ENCODE measurements around the gene ADAMTSL2. TPM values are rescaled to one million over a fixed set of nuclear protein-coding genes. Genes with fewer than 3 reads are reported as not detected.

ADAMTSL2 gene
- total RNA-seq, 1 experiment from 2014 or later, result 0.87 TPM

DNA sequence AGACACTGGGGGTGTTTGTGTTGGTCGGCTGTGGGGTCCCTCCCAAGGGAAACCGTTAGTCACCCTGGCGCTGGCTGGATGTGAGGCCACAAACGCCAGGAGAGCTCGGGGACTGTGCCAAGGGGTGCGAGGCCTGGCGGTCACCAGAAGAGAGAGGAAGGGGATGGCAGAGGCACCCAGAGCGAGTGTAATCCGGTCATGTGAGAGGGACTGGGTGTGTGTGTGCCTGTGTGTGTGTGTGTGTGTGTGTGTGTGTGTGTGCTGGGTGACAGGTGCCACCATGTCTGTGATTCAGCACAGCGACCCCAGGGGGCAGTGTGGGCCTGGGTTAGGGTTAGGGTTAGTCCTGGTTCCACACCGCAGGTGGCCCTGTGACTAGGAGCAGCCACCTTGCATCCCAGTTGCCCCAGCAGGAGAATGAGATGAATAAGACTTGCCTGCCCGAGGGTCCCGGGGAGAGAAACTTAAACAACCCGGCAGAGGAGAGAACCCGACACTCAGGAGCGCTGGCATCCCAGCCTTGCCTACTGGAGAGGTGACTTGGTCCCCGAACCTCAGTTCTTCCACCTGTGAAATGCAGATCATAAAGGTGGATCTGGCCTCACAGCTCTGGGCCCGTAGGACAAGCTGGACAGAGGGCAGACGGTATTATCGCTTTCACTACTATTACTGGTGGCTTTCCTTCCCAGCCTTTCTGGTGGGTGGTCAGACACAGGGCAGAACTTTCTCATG is 1.4 kb upstream of the ADAMTSL2 start:
- CTCF ChIA-PET, result interaction anchor here (0.7 to 2.6 kb wide), 11 partner anchors 12 to 210 kb away, joined by 3 to 11 read pairs (median 3); no protein-coding TSS in a partner anchor
- TF ChIP-seq PRDM15 (CRISPR knock-in tag; IDR thresholded peaks at IDR 0.05) (no peak), ZSCAN18 (CRISPR knock-in tag; IDR thresholded peaks at IDR 0.05) (no peak), USF1 (CRISPR knock-in tag; IDR thresholded peaks at IDR 0.05) (peak; percentile 20; the same call in 1 of the 2 replicates), ZBTB21 (CRISPR knock-in tag; IDR thresholded peaks at IDR 0.05; ENCODE audit: borderline replicate concordance) (peak; percentile 35; the same call in 1 of the 2 replicates), TP53 (CRISPR knock-in tag; IDR thresholded peaks at IDR 0.05) (no peak), EMX1 (CRISPR knock-in tag; IDR thresholded peaks at IDR 0.05) (no peak), ZNF423 (CRISPR knock-in tag; IDR thresholded peaks at IDR 0.05) (peak; percentile 44; the same call in 1 of the 2 replicates)
- TF ChIP-seq, protein P1, sequence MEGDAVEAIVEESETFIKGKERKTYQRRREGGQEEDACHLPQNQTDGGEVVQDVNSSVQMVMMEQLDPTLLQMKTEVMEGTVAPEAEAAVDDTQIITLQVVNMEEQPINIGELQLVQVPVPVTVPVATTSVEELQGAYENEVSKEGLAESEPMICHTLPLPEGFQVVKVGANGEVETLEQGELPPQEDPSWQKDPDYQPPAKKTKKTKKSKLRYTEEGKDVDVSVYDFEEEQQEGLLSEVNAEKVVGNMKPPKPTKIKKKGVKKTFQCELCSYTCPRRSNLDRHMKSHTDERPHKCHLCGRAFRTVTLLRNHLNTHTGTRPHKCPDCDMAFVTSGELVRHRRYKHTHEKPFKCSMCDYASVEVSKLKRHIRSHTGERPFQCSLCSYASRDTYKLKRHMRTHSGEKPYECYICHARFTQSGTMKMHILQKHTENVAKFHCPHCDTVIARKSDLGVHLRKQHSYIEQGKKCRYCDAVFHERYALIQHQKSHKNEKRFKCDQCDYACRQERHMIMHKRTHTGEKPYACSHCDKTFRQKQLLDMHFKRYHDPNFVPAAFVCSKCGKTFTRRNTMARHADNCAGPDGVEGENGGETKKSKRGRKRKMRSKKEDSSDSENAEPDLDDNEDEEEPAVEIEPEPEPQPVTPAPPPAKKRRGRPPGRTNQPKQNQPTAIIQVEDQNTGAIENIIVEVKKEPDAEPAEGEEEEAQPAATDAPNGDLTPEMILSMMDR (IDR thresholded peaks at IDR 0.05), result peak; percentile 57
- TF ChIP-seq, protein P2, sequence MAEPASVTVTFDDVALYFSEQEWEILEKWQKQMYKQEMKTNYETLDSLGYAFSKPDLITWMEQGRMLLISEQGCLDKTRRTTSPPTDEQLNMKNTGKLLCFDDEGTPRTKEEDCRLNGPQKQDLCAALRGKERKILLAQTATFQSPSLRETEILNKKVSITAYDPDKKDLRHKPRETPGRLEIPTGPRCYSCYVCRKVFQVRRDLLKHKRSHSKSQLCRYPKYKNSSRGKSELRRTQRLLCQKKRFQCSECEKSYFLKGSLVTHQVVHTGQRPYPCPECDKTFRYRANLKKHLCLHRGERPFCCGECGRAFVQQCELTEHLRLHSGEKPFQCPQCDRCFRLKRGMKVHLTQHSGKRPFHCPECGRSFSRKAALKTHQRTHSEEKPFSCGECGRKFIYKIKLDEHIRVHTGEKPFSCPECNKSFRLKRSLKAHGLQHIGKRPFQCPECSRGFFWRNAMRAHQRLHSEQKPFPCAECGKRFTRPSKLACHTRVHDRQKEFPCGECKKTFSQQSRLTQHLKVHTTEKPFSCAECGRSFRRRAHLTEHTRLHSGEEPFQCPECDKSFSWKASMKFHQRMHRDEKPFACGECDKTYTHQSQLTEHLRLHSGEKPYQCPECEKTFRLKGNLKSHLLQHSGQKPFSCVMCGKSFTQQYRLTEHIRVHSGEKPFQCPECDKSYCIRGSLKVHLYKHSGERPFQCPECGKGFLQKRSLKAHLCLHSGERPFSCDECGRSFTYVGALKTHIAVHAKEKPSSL (CRISPR knock-in tag; conservative IDR thresholded peaks at IDR 0.05), result no peak
- peak; percentile 89 for DNase-seq (ENCODE audit: low spot score)
- H3K4me3 Mint-ChIP-seq, result peak overlapping the region; percentile 20
- peaks cover 23% of the 10 kb centered on the region for H3K4me1 Mint-ChIP-seq
- ATAC-seq, result peak; percentile 31
- H3K36me3 Mint-ChIP-seq, result no peaks in the 10 kb centered on the region
- H3K27ac Mint-ChIP-seq, result no peak overlapping the region
- POLR2A ChIA-PET, result no interaction called here
- no peaks in the 10 kb centered on the region for H3K9me3 Mint-ChIP-seq
- peaks cover 25% of the 10 kb centered on the region for H3K27me3 Mint-ChIP-seq (ENCODE audit: low read depth)

- POLR2A ChIA-PET, result no interaction called here
- TF ChIP-seq, protein P3, sequence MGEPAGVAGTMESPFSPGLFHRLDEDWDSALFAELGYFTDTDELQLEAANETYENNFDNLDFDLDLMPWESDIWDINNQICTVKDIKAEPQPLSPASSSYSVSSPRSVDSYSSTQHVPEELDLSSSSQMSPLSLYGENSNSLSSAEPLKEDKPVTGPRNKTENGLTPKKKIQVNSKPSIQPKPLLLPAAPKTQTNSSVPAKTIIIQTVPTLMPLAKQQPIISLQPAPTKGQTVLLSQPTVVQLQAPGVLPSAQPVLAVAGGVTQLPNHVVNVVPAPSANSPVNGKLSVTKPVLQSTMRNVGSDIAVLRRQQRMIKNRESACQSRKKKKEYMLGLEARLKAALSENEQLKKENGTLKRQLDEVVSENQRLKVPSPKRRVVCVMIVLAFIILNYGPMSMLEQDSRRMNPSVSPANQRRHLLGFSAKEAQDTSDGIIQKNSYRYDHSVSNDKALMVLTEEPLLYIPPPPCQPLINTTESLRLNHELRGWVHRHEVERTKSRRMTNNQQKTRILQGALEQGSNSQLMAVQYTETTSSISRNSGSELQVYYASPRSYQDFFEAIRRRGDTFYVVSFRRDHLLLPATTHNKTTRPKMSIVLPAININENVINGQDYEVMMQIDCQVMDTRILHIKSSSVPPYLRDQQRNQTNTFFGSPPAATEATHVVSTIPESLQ (CRISPR knock-in tag; IDR thresholded peaks at IDR 0.05), result no peak
- TF ChIP-seq, protein P4, sequence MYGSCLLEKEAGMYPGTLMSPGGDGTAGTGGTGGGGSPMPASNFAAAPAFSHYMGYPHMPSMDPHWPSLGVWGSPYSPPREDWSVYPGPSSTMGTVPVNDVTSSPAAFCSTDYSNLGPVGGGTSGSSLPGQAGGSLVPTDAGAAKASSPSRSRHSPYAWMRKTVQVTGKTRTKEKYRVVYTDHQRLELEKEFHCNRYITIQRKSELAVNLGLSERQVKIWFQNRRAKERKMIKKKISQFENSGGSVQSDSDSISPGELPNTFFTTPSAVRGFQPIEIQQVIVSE (CRISPR knock-in tag; IDR thresholded peaks at IDR 0.05; ENCODE audit: borderline replicate concordance), result no peak
- TF ChIP-seq TEAD1 (CRISPR knock-in tag; IDR thresholded peaks at IDR 0.05), result no peak
- no peak for TF ChIP-seq USF1 (CRISPR knock-in tag; IDR thresholded peaks at IDR 0.05)
- no peak for TF ChIP-seq NFE2L1 (CRISPR knock-in tag; IDR thresholded peaks at IDR 0.05)
- TF ChIP-seq, protein P2 (CRISPR knock-in tag; conservative IDR thresholded peaks at IDR 0.05), result no peak
- TF ChIP-seq HMGA2 (CRISPR knock-in tag; IDR thresholded peaks at IDR 0.05), result no peak
- no peak for TF ChIP-seq IRF2 (CRISPR knock-in tag; IDR thresholded peaks at IDR 0.05; ENCODE audit: borderline replicate concordance, low read depth)
- no peak for TF ChIP-seq ZNF671 (CRISPR knock-in tag; IDR thresholded peaks at IDR 0.05)
- no peak for TF ChIP-seq FOXK1 (CRISPR knock-in tag; IDR thresholded peaks at IDR 0.05)
Measured at GRCh38 chr9:133533857-133534256, 647 bp upstream of the ADAMTSL2 start.

More at GRCh38 chr9:133533857-133534256, 647 bp upstream of the ADAMTSL2 start:
- no peak overlapping the region for H3K27ac Mint-ChIP-seq
- peaks cover 19% of the 10 kb centered on the region for H3K4me1 Mint-ChIP-seq
- peaks cover 25% of the 10 kb centered on the region for H3K27me3 Mint-ChIP-seq (ENCODE audit: low read depth)
- no peaks in the 10 kb centered on the region for H3K36me3 Mint-ChIP-seq
- H3K9me3 Mint-ChIP-seq, result no peaks in the 10 kb centered on the region
- H3K4me3 Mint-ChIP-seq, result peak overlapping the region; percentile 20; the same call in 1 of the 2 replicates
- CTCF ChIA-PET, result interaction anchor here (0.7 to 2.6 kb wide), 15 partner anchors 16 to 209 kb away, joined by 3 to 11 read pairs (median 4); no protein-coding TSS in a partner anchor
- DNase-seq (ENCODE audit: low spot score), result no peak
- no peak for ATAC-seq
